Mucosa of gallbladder (tissue), 1 donor: ENCODE results near the gene TYMS. TPM values are rescaled to one million over a fixed set of nuclear protein-coding genes. Genes with fewer than 3 reads are reported as not detected.
A peak's percentile ranks its signal among the peaks of the same experiment; 100 is the strongest.

Source experiments
- DNase-seq: peaks from one replicate; pipeline ENCODE4 v3.0.0-alpha.2; 2020; ENCODE audit warnings: low spot score
- total RNA-seq: library from RNA; stranded (reverse); gene quantifications from one replicate; pipeline ENCODE4 v1.2.1, GENCODE V29; 2021
- donor health status: DM: no; HTN: no; CAD: no.

Gene TYMS
- total RNA-seq, 1 donor from 2014 or later, result 5.8 TPM

GRCh38 chr18:644395-645004, 13.0 kb upstream of the TYMS start:
- DNase-seq, result no peak

- no peak for DNase-seq
These were observed 10.1 kb upstream of the TYMS start for GRCh38 chr18:647304-647703.

- DNase-seq, result no peak
These were observed 8.1 kb upstream of the TYMS start for GRCh38 chr18:649341-649740.

- DNase-seq, result no peak
These were observed 7.0 kb upstream of the TYMS start for GRCh38 chr18:650428-650858.

GRCh38 chr18:652131-652530, 5.3 kb upstream of the TYMS start:
- DNase-seq, result no peak

GRCh38 chr18:653512-653911, 3.9 kb upstream of the TYMS start:
- no peak for DNase-seq

GRCh38 chr18:654601-655000, 2.9 kb upstream of the TYMS start:
- DNase-seq, result no peak

- DNase-seq, result no peak
These were observed 2.0 kb upstream of the TYMS start for GRCh38 chr18:655445-655844.

GRCh38 chr18:658001-658946, 821 bp downstream of the TYMS start:
- peak; percentile 81 for DNase-seq

- DNase-seq, result no peak
These were observed 1.6 kb downstream of the TYMS start for GRCh38 chr18:658947-659533.

GRCh38 chr18:659597-659996, 2.1 kb downstream of the TYMS start:
- DNase-seq, result no peak

GRCh38 chr18:662197-662596, 4.7 kb downstream of the TYMS start:
- DNase-seq, result no peak

- no peak for DNase-seq
These were observed 8.7 kb downstream of the TYMS start for GRCh38 chr18:666177-666576.

- no peak for DNase-seq
These were observed 9.2 kb downstream of the TYMS start for GRCh38 chr18:666628-667027.

- no peak for DNase-seq
These were observed 10.8 kb downstream of the TYMS start for GRCh38 chr18:668260-668659.

- DNase-seq, result no peak
These were observed 11.6 kb downstream of the TYMS start for GRCh38 chr18:669077-669476.

- no peak for DNase-seq
These were observed 13.1 kb downstream of the TYMS start for GRCh38 chr18:670522-670921.

GRCh38 chr18:671405-671804, 14.0 kb downstream of the TYMS start:
- DNase-seq, result no peak

- DNase-seq, result no peak
These were observed 15.9 kb downstream of the TYMS start for GRCh38 chr18:673317-673716.

- no peak for DNase-seq
These were observed 16.3 kb downstream of the TYMS start for GRCh38 chr18:673769-674168.

- DNase-seq, result no peak
These were observed 17.9 kb downstream of the TYMS start for GRCh38 chr18:675307-675706.

GRCh38 chr18:676069-676468, 18.6 kb downstream of the TYMS start:
- no peak for DNase-seq

- no peak for DNase-seq
These were observed 19.3 kb downstream of the TYMS start for GRCh38 chr18:676736-677135.
